HepG2 (cell line): ENCODE data around the gene MRPL51. TPM values are rescaled to one million over a fixed set of nuclear protein-coding genes. Genes with fewer than 3 reads are reported as not detected.

Experiments
- AKAP8 ChIP-seq: sonication (generic); formaldehyde crosslinking; IDR thresholded peaks from 2 replicates; pipeline ENCODE4 v1.5.1; 2020; ENCODE audit warnings: mild to moderate bottlenecking, missing genetic modification reagents
- ATF6 ChIP-seq: sonication (generic); formaldehyde crosslinking; conservative IDR thresholded peaks from 2 replicates; pipeline ENCODE4 v1.4.0; 2020; ENCODE audit warnings: missing genetic modification reagents
- DPF2 ChIP-seq: sonication (generic); formaldehyde crosslinking; IDR thresholded peaks from 2 replicates; pipeline ENCODE4 v1.4.0; 2020; ENCODE audit warnings: mild to moderate bottlenecking, low read depth, missing genetic modification reagents, borderline replicate concordance
- ESRRA ChIP-seq: sonication (generic); formaldehyde crosslinking; IDR thresholded peaks from 2 replicates; pipeline ENCODE4 v1.5.1; 2020; ENCODE audit warnings: mild to moderate bottlenecking, low read depth, missing genetic modification reagents
- FIP1L1 ChIP-seq: fragments of 200-400 bp; formaldehyde crosslinking; IDR thresholded peaks from 2 replicates; pipeline ENCODE4 v1.6.1; 2018; ENCODE audit warnings: low read depth, mild to moderate bottlenecking, low read length, moderate library complexity, borderline replicate concordance; ENCODE audit not compliant: insufficient read depth
- FOXA1 ChIP-seq, 2 experiments: fragments of 450-650 bp in 1 of 2; sonication (generic) in 1 of 2; formaldehyde crosslinking in 1 of 2; IDR thresholded peaks; 2 replicates each; pipeline versions ENCODE4 v1.4.0 to v1.6.1; 2016 to 2020; ENCODE audit warnings: missing genetic modification reagents in 1 of 2
- LCORL ChIP-seq, 2 experiments: fragments of 450-650 bp in 1 of 2; sonication (generic) in 1 of 2; formaldehyde crosslinking in 1 of 2; IDR thresholded peaks; 2 replicates each; pipeline versions ENCODE4 v1.5.0 to v1.6.1; 2017 to 2020; ENCODE audit warnings: antibody characterized with exemption in 1 of 2, missing genetic modification reagents in 1 of 2
- MIER2 ChIP-seq: IDR thresholded peaks from 2 replicates; pipeline ENCODE4 v1.6.1; 2016; ENCODE audit warnings: missing biosample characterization, missing genetic modification reagents
- MIER3 ChIP-seq: IDR thresholded peaks from 2 replicates; pipeline ENCODE4 v1.6.1; 2016; ENCODE audit warnings: missing compliant biosample characterization, borderline replicate concordance
- NFIB ChIP-seq: sonication (generic); formaldehyde crosslinking; IDR thresholded peaks from 2 replicates; pipeline ENCODE4 v1.9.0; 2021; ENCODE audit warnings: missing genetic modification reagents, mild to moderate bottlenecking, borderline replicate concordance
- NFKB2 ChIP-seq: sonication (generic); formaldehyde crosslinking; IDR thresholded peaks from 2 replicates; pipeline ENCODE4 v1.4.0; 2020; ENCODE audit warnings: missing genetic modification reagents, borderline replicate concordance
- POLR2AphosphoS5 ChIP-seq: IDR thresholded peaks from 2 replicates; pipeline ENCODE4 v1.6.1; 2012; ENCODE audit warnings: low read depth, low read length
- RNF2 ChIP-seq: fragments of 450-650 bp; conservative IDR thresholded peaks from 2 replicates; pipeline ENCODE4 v1.6.1; 2016; ENCODE audit warnings: low read depth
- SALL2 ChIP-seq: sonication (generic); formaldehyde crosslinking; IDR thresholded peaks from 2 replicates; pipeline ENCODE4 v1.8.1; 2023; ENCODE audit warnings: mild to moderate bottlenecking, missing genetic modification reagents, inconsistent platforms
- SMYD3 ChIP-seq: sonication (generic); formaldehyde crosslinking; IDR thresholded peaks from 2 replicates; pipeline ENCODE4 v1.8.1; 2023; ENCODE audit warnings: mild to moderate bottlenecking, missing genetic modification reagents
- SNAPC4 ChIP-seq: sonication (generic); formaldehyde crosslinking; IDR thresholded peaks from 2 replicates; pipeline ENCODE4 v1.4.0; 2020; ENCODE audit warnings: mild to moderate bottlenecking, missing genetic modification reagents
- XBP1 ChIP-seq: sonication (generic); formaldehyde crosslinking; IDR thresholded peaks from 2 replicates; pipeline ENCODE4 v1.5.0; 2020; ENCODE audit warnings: missing genetic modification reagents
- ZNF20 ChIP-seq: sonication (generic); formaldehyde crosslinking; IDR thresholded peaks from 2 replicates; pipeline ENCODE4 v1.4.0; 2020; ENCODE audit warnings: mild to moderate bottlenecking, moderate library complexity, missing genetic modification reagents
- ZNF549 ChIP-seq: sonication (generic); formaldehyde crosslinking; IDR thresholded peaks from 2 replicates; pipeline ENCODE4 v1.5.0; 2020; ENCODE audit warnings: missing genetic modification reagents
- ZNF780A ChIP-seq: sonication (generic); formaldehyde crosslinking; IDR thresholded peaks from 2 replicates; pipeline ENCODE4 v1.8.0; 2022; ENCODE audit warnings: mild to moderate bottlenecking, missing genetic modification reagents, moderate library complexity
- ZNF790 ChIP-seq: sonication (generic); formaldehyde crosslinking; IDR thresholded peaks from 2 replicates; pipeline ENCODE4 v1.8.0; 2022; ENCODE audit warnings: missing genetic modification reagents, mild to moderate bottlenecking, borderline replicate concordance
- ZNF883 ChIP-seq: sonication (generic); formaldehyde crosslinking; IDR thresholded peaks from 2 replicates; pipeline ENCODE4 v1.5.1; 2020; ENCODE audit warnings: mild to moderate bottlenecking, missing genetic modification reagents; ENCODE audit errors: not compliant biosample characterization
- ZSCAN29 ChIP-seq: sonication (generic); formaldehyde crosslinking; conservative IDR thresholded peaks from 2 replicates; pipeline ENCODE4 v1.4.0; 2020; ENCODE audit warnings: mild to moderate bottlenecking, missing genetic modification reagents
- polyA plus RNA-seq, 8 experiments: library from polyadenylated mRNA; depleted of rRNA in 3 of 8; stranded (reverse) in 7 of 8; unstranded in 1 of 8; fragments of >200 nt; fragmentation: Illumina TruSeq in 4 of 8; extraction: Trizol in 4 of 8; gene quantifications; 2 replicates each; pipeline versions ENCODE4 v1.2.1 to v1.2.3, GENCODE V29; 2011 to 2016; ENCODE audit warnings: low read depth in 4 of 8, missing spikeins in 1 of 8, mixed read lengths in 1 of 8; ENCODE audit not compliant: insufficient read depth in 1 of 8
- total RNA-seq, 5 experiments: library from RNA; depleted of rRNA; stranded (reverse); fragments of >200 nt; fragmentation: Illumina TruSeq; extraction: Trizol; gene quantifications; 2 replicates each; pipeline ENCODE4 v1.2.3, GENCODE V29; 2016; ENCODE audit warnings: low read depth in 1 of 5
- TF ChIP-seq, protein P1 (sequence below): sonication (generic); formaldehyde crosslinking; IDR thresholded peaks from 2 replicates; pipeline ENCODE4 v1.9.0; 2021; ENCODE audit warnings: missing genetic modification reagents, mild to moderate bottlenecking, borderline replicate concordance

The MRPL51 gene
- total and polyA plus RNA-seq, 2 of the 13 experiments (the other 11 are each of a cell fraction or from before 2014, with no cell fraction given): 64.8 to 278 TPM

- TF ChIP-seq FIP1L1: no peak
- no peak for TF ChIP-seq ZNF883 (CRISPR knock-in tag)
- TF ChIP-seq SALL2 (CRISPR knock-in tag): no peak; the same call in 1 of the 2 replicates
- 0 out of 2 replicates have a peak, but pooled peaks have one; percentile 5 for TF ChIP-seq DPF2
- no peak for TF ChIP-seq ZNF790
- TF ChIP-seq ZNF780A (CRISPR knock-in tag): peak; percentile 82; the same call in 1 of the 2 replicates
- TF ChIP-seq NFIB (CRISPR knock-in tag): no peak
- no peak for TF ChIP-seq RNF2
- no peak for TF ChIP-seq MIER3 (CRISPR knock-in tag)
- no peak for TF ChIP-seq LCORL (IDR thresholded peaks at IDR 0.05)
- TF ChIP-seq LCORL (CRISPR knock-in tag; IDR thresholded peaks at IDR 0.05): no peak
- no peak for TF ChIP-seq ATF6
- TF ChIP-seq SNAPC4: no peak
- peak; percentile 75 for TF ChIP-seq ESRRA
- no peak for TF ChIP-seq AKAP8 (CRISPR knock-in tag)
- peak; percentile 41; the same call in 1 of the 2 replicates for TF ChIP-seq POLR2AphosphoS5
- TF ChIP-seq, protein P1, sequence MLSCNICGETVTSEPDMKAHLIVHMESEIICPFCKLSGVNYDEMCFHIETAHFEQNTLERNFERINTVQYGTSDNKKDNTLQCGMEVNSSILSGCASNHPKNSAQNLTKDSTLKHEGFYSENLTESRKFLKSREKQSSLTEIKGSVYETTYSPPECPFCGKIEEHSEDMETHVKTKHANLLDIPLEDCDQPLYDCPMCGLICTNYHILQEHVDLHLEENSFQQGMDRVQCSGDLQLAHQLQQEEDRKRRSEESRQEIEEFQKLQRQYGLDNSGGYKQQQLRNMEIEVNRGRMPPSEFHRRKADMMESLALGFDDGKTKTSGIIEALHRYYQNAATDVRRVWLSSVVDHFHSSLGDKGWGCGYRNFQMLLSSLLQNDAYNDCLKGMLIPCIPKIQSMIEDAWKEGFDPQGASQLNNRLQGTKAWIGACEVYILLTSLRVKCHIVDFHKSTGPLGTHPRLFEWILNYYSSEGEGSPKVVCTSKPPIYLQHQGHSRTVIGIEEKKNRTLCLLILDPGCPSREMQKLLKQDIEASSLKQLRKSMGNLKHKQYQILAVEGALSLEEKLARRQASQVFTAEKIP: no peak
- no peak for TF ChIP-seq ZNF549 (CRISPR knock-in tag)
- no peak for TF ChIP-seq XBP1 (CRISPR knock-in tag)
- TF ChIP-seq ZNF20 (CRISPR knock-in tag): no peak
- TF ChIP-seq ZSCAN29 (CRISPR knock-in tag): no peak
- no peak for TF ChIP-seq NFKB2
- no peak for TF ChIP-seq MIER2
- no peak for TF ChIP-seq SMYD3
- no peak for TF ChIP-seq FOXA1 (IDR thresholded peaks at IDR 0.05)
- no peak for TF ChIP-seq FOXA1 (CRISPR knock-in tag; IDR thresholded peaks at IDR 0.05)
Observed at GRCh38 chr12:6533653-6533922, 40.5 kb upstream of the MRPL51 start (continued).
